ENCODE results near the gene FBXO10.
A peak's percentile ranks its signal among the peaks of the same experiment; 100 is the strongest.
"Not testable (repeated sequence)": the region's sequence is repeated elsewhere in the genome, so short reads cannot be mapped to it uniquely, and the experiment has no call there.

Gene FBXO10

GRCh38 chr9:37476930-37477329 is 99.2 kb downstream of the FBXO10 start:
- TF ChIP-seq CTCF (conservative IDR thresholded peaks at IDR 0.05): no peak
- TF ChIP-seq ZFX (IDR thresholded peaks at IDR 0.05): no peak
- H3K27ac ChIP-seq: no peak overlapping the region

- no peak overlapping the region for H3K27ac ChIP-seq
- TF ChIP-seq ZFX (IDR thresholded peaks at IDR 0.05): no peak
Measured at GRCh38 chr9:37474438-37474837, 101.7 kb downstream of the FBXO10 start.

GRCh38 chr9:37473982-37474381 is 102.2 kb downstream of the FBXO10 start:
- not testable (repeated sequence) for H3K27ac ChIP-seq

GRCh38 chr9:37471942-37472684 is 104.1 kb downstream of the FBXO10 start:
- TF ChIP-seq ZFX (IDR thresholded peaks at IDR 0.05): no peak
- TF ChIP-seq CTCF (conservative IDR thresholded peaks at IDR 0.05): no peak

GRCh38 chr9:37468620-37469019 is 107.6 kb downstream of the FBXO10 start:
- no peak overlapping the region for H3K27ac ChIP-seq

More at GRCh38 chr9:37471942-37472684, 104.1 kb downstream of the FBXO10 start:
- H3K27ac ChIP-seq: peak overlapping the region; percentile 39

GRCh38 chr9:37467530-37467929 is 108.7 kb downstream of the FBXO10 start:
- not testable (repeated sequence) for H3K27ac ChIP-seq

More at GRCh38 chr9:37468620-37469019, 107.6 kb downstream of the FBXO10 start:
- TF ChIP-seq CTCF (conservative IDR thresholded peaks at IDR 0.05) (no peak), ZFX (IDR thresholded peaks at IDR 0.05) (no peak)

GRCh38 chr9:37466037-37466709 is 110.0 kb downstream of the FBXO10 start:
- H3K27ac ChIP-seq: peak overlapping the region; percentile 89
- no peak for TF ChIP-seq CTCF (conservative IDR thresholded peaks at IDR 0.05)
- TF ChIP-seq ZFX (IDR thresholded peaks at IDR 0.05): peak; percentile 24; the same call in 1 of the 2 replicates

GRCh38 chr9:37465249-37466036 is 110.7 kb downstream of the FBXO10 start, which contains the start of gene ZBTB5:
Gene ZBTB5, minus strand, starts transcription at chr9:37465450. Its CDS starts 22,899 bp downstream, at chr9:37442551.
- no peak for TF ChIP-seq ZFX (IDR thresholded peaks at IDR 0.05)
- TF ChIP-seq CTCF (conservative IDR thresholded peaks at IDR 0.05): no peak
- H3K27ac ChIP-seq: peak within 1 kb of the TSS; percentile 89

Measured in C4-2B (cell line).